Measurements from ENCODE around the gene IGFBP2. TPM values are rescaled to one million over a fixed set of nuclear protein-coding genes. Genes with fewer than 3 reads are reported as not detected.

IGFBP2 gene
- total and polyA plus RNA-seq, 9 of the 15 experiments (the other 6 are each of a cell fraction or from before 2014, with no cell fraction given), result 0.93 TPM; not detected in 8

DNA sequence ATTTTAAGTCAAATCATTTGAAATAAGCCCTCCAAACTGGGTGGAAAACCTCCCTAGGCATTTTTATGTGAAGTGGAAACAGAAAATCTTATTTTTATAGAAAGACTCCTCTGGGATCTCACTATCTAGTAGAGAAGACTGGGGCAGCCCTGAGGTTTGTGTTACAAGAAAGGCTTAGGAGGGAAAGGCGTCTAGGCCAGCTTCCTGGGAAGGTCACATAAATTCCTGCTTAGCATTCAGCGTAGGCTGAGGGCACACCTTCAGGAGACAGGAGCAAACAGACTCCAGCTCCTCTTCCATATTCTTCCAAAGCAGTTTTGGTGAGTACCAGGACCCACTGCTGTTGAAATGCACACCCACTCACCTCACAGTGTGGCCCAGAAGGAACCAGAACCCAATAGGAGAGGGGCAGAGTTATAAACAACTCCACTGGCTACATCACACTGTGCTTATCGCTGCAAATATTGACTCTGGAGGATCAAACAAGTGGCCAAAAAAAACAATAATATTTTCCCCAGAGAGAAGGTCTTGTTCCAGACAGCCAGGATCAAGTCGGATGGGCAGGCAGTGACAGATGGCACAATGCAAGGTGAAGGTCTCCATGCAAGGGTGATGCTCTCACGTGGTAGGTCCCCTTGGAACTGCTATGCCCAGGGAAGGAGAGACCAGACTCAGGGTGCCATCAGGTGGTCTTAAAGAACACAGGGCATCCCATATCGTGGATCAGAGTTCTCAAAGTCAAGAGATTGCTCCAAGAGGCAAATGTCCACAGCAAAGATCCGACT lies 17.7 kb upstream of the IGFBP2 start:
- ChIA-PET CTCF (ENCODE audit: low intra/inter-chr PET ratio) (no interaction called here), POLR2A (no interaction called here)
- Histone ChIP-seq H3K4me1 (replicated peaks in 1 of 2; ENCODE audit: control insufficient read depth in 2 of 2, insufficient read depth in 2 of 2, low read length in 2 of 2) (peaks cover 4 to 6% of the 10 kb centered on the region in 2 experiments; a peak in 4 of 5 replicates), H3K9me1 (ENCODE audit: control insufficient read depth, insufficient read depth, low read length) (no peaks in the 10 kb centered on the region), H3K27ac (ENCODE audit: extremely low read depth, low read depth, low read length) (no peak overlapping the region), H3K9me3 (replicated peaks; ENCODE audit: control insufficient read depth, insufficient read depth, low read depth, low read length) (no peaks in the 10 kb centered on the region), H3K9ac (ENCODE audit: insufficient read depth in 1 of 2, low read depth in 2 of 2, low read length in 2 of 2) (no peak overlapping the region), H4K20me1 (replicated peaks; ENCODE audit: control insufficient read depth, insufficient read depth, low read length) (no peaks in the 10 kb centered on the region), H3K4me2 (ENCODE audit: insufficient read depth, low read length) (no peak overlapping the region), H3K4me3 (no peak overlapping the region), H3K27me3 (ENCODE audit: control insufficient read depth in 2 of 2, insufficient read depth in 2 of 2, low read length in 2 of 2) (peaks cover 0 to 8% of the 10 kb centered on the region in 2 experiments; a peak in 2 of 5 replicates), H3K36me3 (ENCODE audit: control insufficient read depth, insufficient read depth, low read length) (no peaks in the 10 kb centered on the region), H2AFZ (ENCODE audit: low read depth, low read length) (peak overlapping the region; percentile 24; the same call in 1 of the 2 replicates), H3K79me2 (ENCODE audit: control insufficient read depth, insufficient read depth, low read length) (no peaks in the 10 kb centered on the region)
- FAIRE-seq, result no peak
- 8% methylated on average over 7 of the region's 7 CpGs for WGBS (ENCODE audit: insufficient coverage, low coverage, missing lambda C conversion rate)
- no peak for DNase-seq (ENCODE audit: extremely low read depth in 1 of 4, low spot score in 3 of 4)
- intact Hi-C loops (cut with micrococcal nuclease) (no loop called here), in situ Hi-C loops (cut with MboI) (no loop called here)
- TF ChIP-seq SLC30A9 (CRISPR knock-in tag; IDR thresholded peaks at IDR 0.05), result no peak
- TF ChIP-seq, protein P1, sequence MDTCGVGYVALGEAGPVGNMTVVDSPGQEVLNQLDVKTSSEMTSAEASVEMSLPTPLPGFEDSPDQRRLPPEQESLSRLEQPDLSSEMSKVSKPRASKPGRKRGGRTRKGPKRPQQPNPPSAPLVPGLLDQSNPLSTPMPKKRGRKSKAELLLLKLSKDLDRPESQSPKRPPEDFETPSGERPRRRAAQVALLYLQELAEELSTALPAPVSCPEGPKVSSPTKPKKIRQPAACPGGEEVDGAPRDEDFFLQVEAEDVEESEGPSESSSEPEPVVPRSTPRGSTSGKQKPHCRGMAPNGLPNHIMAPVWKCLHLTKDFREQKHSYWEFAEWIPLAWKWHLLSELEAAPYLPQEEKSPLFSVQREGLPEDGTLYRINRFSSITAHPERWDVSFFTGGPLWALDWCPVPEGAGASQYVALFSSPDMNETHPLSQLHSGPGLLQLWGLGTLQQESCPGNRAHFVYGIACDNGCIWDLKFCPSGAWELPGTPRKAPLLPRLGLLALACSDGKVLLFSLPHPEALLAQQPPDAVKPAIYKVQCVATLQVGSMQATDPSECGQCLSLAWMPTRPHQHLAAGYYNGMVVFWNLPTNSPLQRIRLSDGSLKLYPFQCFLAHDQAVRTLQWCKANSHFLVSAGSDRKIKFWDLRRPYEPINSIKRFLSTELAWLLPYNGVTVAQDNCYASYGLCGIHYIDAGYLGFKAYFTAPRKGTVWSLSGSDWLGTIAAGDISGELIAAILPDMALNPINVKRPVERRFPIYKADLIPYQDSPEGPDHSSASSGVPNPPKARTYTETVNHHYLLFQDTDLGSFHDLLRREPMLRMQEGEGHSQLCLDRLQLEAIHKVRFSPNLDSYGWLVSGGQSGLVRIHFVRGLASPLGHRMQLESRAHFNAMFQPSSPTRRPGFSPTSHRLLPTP (IDR thresholded peaks at IDR 0.05; ENCODE audit: borderline replicate concordance, extremely low read depth, insufficient read length), result no peak
- TF ChIP-seq ATF7 (IDR thresholded peaks at IDR 0.05), result no peak
- TF ChIP-seq, protein P2, sequence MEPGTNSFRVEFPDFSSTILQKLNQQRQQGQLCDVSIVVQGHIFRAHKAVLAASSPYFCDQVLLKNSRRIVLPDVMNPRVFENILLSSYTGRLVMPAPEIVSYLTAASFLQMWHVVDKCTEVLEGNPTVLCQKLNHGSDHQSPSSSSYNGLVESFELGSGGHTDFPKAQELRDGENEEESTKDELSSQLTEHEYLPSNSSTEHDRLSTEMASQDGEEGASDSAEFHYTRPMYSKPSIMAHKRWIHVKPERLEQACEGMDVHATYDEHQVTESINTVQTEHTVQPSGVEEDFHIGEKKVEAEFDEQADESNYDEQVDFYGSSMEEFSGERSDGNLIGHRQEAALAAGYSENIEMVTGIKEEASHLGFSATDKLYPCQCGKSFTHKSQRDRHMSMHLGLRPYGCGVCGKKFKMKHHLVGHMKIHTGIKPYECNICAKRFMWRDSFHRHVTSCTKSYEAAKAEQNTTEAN (CRISPR knock-in tag; IDR thresholded peaks at IDR 0.05), result no peak
- TF ChIP-seq ZNF57 (CRISPR knock-in tag; IDR thresholded peaks at IDR 0.05), result no peak
- TF ChIP-seq MYNN (IDR thresholded peaks at IDR 0.05), result no peak
- TF ChIP-seq MYNN (CRISPR knock-in tag; IDR thresholded peaks at IDR 0.05), result no peak
- no peak for TF ChIP-seq ILK (tag; IDR thresholded peaks at IDR 0.05; ENCODE audit: borderline replicate concordance, low read depth)
- TF ChIP-seq POLR2G (IDR thresholded peaks at IDR 0.05; ENCODE audit: low read depth, low read length), result no peak
- TF ChIP-seq SNIP1 (IDR thresholded peaks at IDR 0.05; ENCODE audit: low read depth), result no peak
- TF ChIP-seq NELFE (IDR thresholded peaks at IDR 0.05; ENCODE audit: insufficient read depth, insufficient read length), result no peak
- TF ChIP-seq, protein P3, sequence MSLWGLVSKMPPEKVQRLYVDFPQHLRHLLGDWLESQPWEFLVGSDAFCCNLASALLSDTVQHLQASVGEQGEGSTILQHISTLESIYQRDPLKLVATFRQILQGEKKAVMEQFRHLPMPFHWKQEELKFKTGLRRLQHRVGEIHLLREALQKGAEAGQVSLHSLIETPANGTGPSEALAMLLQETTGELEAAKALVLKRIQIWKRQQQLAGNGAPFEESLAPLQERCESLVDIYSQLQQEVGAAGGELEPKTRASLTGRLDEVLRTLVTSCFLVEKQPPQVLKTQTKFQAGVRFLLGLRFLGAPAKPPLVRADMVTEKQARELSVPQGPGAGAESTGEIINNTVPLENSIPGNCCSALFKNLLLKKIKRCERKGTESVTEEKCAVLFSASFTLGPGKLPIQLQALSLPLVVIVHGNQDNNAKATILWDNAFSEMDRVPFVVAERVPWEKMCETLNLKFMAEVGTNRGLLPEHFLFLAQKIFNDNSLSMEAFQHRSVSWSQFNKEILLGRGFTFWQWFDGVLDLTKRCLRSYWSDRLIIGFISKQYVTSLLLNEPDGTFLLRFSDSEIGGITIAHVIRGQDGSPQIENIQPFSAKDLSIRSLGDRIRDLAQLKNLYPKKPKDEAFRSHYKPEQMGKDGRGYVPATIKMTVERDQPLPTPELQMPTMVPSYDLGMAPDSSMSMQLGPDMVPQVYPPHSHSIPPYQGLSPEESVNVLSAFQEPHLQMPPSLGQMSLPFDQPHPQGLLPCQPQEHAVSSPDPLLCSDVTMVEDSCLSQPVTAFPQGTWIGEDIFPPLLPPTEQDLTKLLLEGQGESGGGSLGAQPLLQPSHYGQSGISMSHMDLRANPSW (CRISPR knock-in tag; IDR thresholded peaks at IDR 0.05), result no peak
- BruUV-seq (replicated peaks), result no TSS peak
- no peak for ATAC-seq
